ENCODE measurements around the gene HBM. TPM values are rescaled to one million over a fixed set of nuclear protein-coding genes. Genes with fewer than 3 reads are reported as not detected.

The HBM gene
- total RNA-seq, 1 experiment from 2014 or later, result not detected

DNA sequence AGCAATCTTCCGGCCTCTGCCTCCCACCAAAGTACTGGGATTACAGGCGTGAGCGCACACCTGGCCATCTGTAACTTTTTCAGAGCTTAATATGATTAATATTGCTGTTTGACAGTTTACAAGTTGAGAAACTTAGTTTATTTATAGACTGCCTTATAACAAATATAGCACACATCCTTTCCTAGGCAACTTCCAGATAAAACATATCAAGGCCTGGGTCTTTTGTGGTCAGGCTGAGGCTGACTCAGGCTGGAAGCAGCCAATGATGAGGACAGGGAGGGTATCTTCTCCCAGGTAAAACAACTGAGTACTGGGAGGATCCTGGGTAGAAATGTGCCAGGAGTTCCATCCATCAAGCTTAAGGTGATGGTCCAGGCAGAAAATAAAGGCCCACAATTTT is 47.2 kb downstream of the HBM start:
- peaks cover 10% of the 10 kb centered on the region for H3F3A ChIP-seq (ENCODE audit: insufficient read depth, low read depth)
- ChIA-PET CTCF (interaction anchor here (0.6 kb wide), 1 partner anchor 116 kb away, joined by 8 read pairs; no protein-coding TSS in a partner anchor), POLR2A (ENCODE audit: unreplicated experiment) (interaction anchor here (0.6 kb wide), 1 partner anchor 8 kb away, joined by 3 read pairs; no protein-coding TSS in a partner anchor)
- no peaks in the 10 kb centered on the region for H3K27me3 ChIP-seq (ENCODE audit: insufficient read depth, low read depth)
- no peak overlapping the region for H3K4me2 ChIP-seq
- 0 out of 2 replicates have a peak, but pooled peaks cover 23% of the 10 kb centered on the region for H3K79me2 ChIP-seq (ENCODE audit: low read depth)
- no peaks in the 10 kb centered on the region for H3K9me3 ChIP-seq (ENCODE audit: insufficient read depth, low read depth)
- no peak overlapping the region for H2AFZ ChIP-seq
- H3K9me2 ChIP-seq (ENCODE audit: insufficient read depth), result no peaks in the 10 kb centered on the region
- no peak for DNase-seq
- no TSS peak for BruUV-seq (replicated peaks)
- H3K36me3 ChIP-seq (ENCODE audit: low read depth), result peaks cover 20% of the 10 kb centered on the region; the same call in 1 of the 2 replicates
- TF ChIP-seq, protein P1, sequence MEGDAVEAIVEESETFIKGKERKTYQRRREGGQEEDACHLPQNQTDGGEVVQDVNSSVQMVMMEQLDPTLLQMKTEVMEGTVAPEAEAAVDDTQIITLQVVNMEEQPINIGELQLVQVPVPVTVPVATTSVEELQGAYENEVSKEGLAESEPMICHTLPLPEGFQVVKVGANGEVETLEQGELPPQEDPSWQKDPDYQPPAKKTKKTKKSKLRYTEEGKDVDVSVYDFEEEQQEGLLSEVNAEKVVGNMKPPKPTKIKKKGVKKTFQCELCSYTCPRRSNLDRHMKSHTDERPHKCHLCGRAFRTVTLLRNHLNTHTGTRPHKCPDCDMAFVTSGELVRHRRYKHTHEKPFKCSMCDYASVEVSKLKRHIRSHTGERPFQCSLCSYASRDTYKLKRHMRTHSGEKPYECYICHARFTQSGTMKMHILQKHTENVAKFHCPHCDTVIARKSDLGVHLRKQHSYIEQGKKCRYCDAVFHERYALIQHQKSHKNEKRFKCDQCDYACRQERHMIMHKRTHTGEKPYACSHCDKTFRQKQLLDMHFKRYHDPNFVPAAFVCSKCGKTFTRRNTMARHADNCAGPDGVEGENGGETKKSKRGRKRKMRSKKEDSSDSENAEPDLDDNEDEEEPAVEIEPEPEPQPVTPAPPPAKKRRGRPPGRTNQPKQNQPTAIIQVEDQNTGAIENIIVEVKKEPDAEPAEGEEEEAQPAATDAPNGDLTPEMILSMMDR (conservative IDR thresholded peaks at IDR 0.05), result no peak
- TF ChIP-seq EZH2 (IDR thresholded peaks at IDR 0.05; ENCODE audit: low read depth), result no peak
- no peak overlapping the region for H3K27ac ChIP-seq
- intact Hi-C loops (cut with micrococcal nuclease; ENCODE audit: unreplicated experiment), result no loop called here
- no peak overlapping the region for H3K4me3 ChIP-seq
- H4K20me1 ChIP-seq (ENCODE audit: insufficient read depth), result peaks cover 59% of the 10 kb centered on the region
- H3K4me1 ChIP-seq (replicated peaks; ENCODE audit: insufficient read depth), result no peaks in the 10 kb centered on the region

Other genes with a start within 250 kb of the HBM start
- gene POLR3K, start 112.4 kb upstream of the HBM start, total RNA-seq (2021), result 33.5 and 38.4 TPM in 2 replicates
- 60.8 and 61.4 TPM in 2 replicates for gene SNRNP25, start 112.2 kb upstream of the HBM start, total RNA-seq (2021)
- gene RHBDF1, start 93.3 kb upstream of the HBM start, total RNA-seq (2021), result 51.4 and 62.9 TPM in 2 replicates
- 86.2 and 138 TPM in 2 replicates for gene MPG, start 87.8 kb upstream of the HBM start, total RNA-seq (2021)
- gene NPRL3, start 27.3 kb upstream of the HBM start, total RNA-seq (2021), result 56.8 and 66.6 TPM in 2 replicates
- gene HBZ, start 13.3 kb upstream of the HBM start, total RNA-seq (2021), result not detected in 2 replicates
- not detected in 2 replicates for gene HBA2, start 6.9 kb downstream of the HBM start, total RNA-seq (2021)
- gene HBA1, start 10.7 kb downstream of the HBM start, total RNA-seq (2021), result not detected in 2 replicates
- gene HBQ1, start 14.5 kb downstream of the HBM start, total RNA-seq (2021), result not detected in 2 replicates
- 64.3 and 66.9 TPM in 2 replicates for gene LUC7L, start 63.5 kb downstream of the HBM start, total RNA-seq (2021)
- 126 and 131 TPM in 2 replicates for gene FAM234A, start 68.8 kb downstream of the HBM start, total RNA-seq (2021)
- gene RGS11, start 110.0 kb downstream of the HBM start, total RNA-seq (2021), result not detected in 2 replicates
- gene ARHGDIG, start 114.6 kb downstream of the HBM start, total RNA-seq (2021), result not detected in 2 replicates
- gene PDIA2, start 117.2 kb downstream of the HBM start, total RNA-seq (2021), result not detected in 2 replicates
- gene AXIN1, start 186.7 kb downstream of the HBM start, total RNA-seq (2021), result 42.0 and 51.2 TPM in 2 replicates
- 130 and 150 TPM in 2 replicates for gene MRPL28, start 204.6 kb downstream of the HBM start, total RNA-seq (2021)
- gene PGAP6, start 216.0 kb downstream of the HBM start, total RNA-seq (2021), result 41.4 and 45.6 TPM in 2 replicates
- 157 and 159 TPM in 2 replicates for gene NME4, start 231.2 kb downstream of the HBM start, total RNA-seq (2021)
- gene DECR2, start 235.9 kb downstream of the HBM start, total RNA-seq (2021), result 65.4 and 78.4 TPM in 2 replicates

Measured in PC-9 (cell line).